ENCODE data around the gene HCFC1.
A peak's percentile ranks its signal among the peaks of the same experiment; 100 is the strongest.

Gene HCFC1

DNA sequence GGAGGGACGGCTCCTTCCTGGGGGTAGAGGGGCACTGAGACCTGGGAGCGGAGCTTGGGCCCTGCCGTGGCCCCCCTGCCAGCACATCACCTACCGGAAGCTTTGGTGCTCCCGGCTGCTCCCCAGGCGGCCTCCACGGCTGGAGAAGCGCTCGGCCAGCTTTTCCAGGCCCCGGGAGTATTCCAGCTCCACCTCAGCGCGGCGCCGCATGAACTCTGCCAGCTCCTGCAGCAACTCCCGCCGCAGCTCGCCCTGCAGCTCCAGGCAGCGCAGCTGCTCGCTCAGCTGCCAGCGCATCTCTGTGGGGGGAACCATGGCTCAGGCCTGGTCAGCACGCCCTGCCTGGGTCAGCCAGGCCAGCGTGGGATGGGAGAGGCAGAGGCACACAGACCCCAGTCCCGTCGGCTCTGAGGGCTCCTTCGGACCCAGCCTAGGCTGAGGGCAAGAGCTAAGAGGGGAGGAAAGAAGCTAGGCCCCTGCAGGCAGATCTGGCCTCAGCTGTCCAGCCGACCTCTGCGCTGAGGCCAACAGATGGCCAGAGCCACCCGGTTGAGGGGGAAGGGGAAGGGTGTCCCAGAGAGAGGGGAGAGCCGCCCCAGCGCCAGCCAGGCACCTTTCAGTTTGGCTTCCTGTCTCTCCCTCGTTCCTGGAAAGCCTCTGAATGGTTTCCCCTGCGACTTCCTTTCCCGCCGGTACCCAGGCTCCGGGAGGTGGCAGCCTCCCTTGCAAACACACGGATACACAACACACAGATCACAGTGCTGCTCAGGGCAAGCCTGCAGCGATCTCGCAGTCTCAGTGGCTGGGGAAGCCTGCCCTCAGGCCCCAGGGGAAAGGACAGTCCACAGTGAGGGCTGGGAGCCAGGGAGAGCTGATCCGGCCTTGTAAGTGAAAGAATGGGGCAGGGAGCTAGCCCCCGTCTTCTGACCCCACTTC lies 49.8 kb downstream of the HCFC1 start:
- DNase-seq: no peak

- DNase-seq: no peak
Observed at GRCh38 chrX:153921070-153921469, 50.5 kb downstream of the HCFC1 start.

DNA sequence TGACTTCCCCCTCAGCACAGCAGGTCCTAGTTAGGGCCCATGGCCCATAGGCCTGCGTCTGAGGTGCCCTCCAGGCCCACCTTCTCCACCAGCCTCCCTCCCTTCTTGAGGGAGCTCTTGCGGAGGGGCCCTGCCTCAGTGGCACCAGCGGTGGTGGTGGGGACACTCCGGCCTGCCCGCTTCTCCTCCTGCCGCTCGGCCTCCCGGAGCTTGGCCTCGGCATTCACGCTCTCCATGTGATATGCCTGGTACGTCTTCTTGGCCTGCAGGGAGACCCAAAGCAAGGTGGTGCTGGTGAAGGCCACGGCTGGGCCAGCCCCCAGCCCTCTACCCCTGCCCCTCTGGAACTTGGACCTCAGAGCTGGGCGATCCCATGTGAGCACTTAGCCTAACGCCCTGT lies 51.1 kb downstream of the HCFC1 start:
- DNase-seq: no peak

DNA sequence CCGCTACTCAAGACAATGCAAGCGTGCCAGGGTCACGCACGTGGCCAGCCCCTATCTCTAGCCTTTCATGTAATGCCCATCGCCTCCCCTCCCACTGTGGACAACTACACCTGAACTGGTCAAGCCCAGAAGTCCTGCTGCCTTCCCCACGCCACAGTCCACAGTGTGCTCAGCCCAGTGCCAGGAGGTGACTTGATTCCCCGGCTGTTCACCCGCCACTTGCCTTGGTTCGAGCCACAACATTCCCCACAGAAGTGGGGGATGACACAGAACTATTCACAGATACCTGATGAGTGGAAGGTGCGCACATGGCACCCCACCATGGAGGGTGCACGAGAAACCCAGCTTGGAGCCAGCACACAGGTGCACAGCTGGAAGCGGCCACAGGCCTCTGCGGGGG lies 52.3 kb downstream of the HCFC1 start:
- no peak for DNase-seq

DNA sequence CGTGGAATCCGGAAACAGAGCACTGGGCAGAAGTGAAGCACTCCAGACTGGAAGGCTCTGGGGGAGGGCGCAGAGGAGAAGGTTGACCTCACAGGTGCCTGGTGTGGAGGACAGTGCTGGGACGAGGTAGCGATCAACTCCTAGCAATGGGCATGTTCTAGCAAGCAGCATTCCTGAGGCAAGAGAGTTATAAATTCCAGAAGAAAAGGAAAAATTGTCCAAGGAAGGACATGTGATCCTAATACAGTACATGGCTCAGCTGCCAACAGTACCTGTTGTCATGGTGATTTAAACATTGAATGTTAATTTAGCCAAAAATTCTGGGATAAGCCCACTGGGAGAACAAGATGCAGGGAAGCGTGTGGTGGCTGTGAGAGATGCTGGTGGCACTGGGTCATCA lies 53.7 kb downstream of the HCFC1 start:
- DNase-seq: no peak

- no peak for DNase-seq
Observed at GRCh38 chrX:153913701-153914100, 57.9 kb downstream of the HCFC1 start.

- DNase-seq: no peak
Observed at GRCh38 chrX:153913211-153913610, 58.4 kb downstream of the HCFC1 start.

DNA sequence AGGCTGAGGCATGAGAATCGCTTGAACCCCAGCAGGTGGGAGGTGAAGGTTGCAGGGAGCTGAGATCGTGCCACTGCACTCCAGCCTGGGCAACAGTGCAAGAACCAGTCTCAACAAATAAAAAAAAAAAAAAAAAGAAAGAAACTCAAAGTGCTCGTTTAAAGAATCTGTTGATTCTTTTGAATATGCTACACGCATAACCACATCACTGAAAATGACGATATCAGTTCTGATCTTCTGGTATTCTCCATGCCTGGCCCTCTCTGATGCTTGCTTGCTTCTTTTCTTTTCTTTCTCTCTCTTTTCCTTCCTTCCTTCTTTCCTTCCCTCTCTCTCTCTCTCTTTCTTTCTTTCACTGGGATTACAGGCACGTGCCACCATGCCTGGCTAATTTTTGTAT lies 59.8 kb downstream of the HCFC1 start:
- no peak for DNase-seq

GRCh38 chrX:153910446-153910845 lies 61.2 kb downstream of the HCFC1 start:
- no peak for DNase-seq

GRCh38 chrX:153909980-153910360 lies 61.6 kb downstream of the HCFC1 start:
- no peak for DNase-seq

DNA sequence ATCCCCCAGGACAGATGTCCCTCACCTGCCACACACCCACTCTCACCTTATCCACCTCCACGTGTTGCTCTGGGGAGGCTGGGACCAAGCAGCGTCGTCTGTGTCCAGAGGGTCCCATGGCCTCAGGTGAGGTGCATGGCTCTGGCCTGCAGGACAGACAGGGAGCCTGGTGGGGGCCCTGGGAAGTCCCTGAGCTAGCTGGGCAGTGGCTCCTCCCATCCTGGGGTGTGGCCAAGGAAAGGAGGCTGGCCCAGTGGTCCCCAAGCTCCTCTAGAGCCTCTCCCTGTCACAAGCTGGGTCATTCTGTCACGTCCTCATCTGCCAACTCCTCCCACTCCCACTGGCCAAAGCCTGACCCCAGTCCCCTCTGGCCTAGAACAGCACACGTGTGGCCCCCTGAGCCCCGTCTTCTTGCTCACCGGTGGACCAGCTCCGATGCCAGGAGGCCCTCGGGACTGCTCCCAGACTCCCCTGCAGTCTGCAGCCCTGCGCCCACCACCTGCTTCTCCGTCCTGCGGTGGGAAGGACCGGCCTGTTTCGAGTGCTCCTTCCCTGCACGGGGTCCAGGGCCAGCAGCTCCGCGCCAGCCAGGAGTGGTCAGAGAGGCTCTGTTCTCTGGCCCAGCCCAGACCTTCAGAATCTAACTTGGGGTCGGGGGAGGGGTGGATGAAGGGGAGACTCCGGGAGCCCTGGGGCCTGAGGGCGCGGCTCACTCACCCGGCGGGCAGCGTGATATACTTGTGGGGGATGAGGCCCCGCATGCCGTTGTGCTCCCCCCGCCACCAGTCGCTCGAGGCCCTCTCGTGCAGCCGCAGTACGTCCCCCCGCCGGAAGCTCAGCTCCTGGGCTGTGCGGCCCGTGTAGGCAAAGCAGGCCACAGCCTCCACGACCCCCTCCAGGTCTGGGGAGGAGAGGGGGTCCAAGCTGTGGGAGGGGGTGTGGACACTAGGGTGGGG lies 62.3 kb downstream of the HCFC1 start:
- DNase-seq: peak; percentile 21

DNA sequence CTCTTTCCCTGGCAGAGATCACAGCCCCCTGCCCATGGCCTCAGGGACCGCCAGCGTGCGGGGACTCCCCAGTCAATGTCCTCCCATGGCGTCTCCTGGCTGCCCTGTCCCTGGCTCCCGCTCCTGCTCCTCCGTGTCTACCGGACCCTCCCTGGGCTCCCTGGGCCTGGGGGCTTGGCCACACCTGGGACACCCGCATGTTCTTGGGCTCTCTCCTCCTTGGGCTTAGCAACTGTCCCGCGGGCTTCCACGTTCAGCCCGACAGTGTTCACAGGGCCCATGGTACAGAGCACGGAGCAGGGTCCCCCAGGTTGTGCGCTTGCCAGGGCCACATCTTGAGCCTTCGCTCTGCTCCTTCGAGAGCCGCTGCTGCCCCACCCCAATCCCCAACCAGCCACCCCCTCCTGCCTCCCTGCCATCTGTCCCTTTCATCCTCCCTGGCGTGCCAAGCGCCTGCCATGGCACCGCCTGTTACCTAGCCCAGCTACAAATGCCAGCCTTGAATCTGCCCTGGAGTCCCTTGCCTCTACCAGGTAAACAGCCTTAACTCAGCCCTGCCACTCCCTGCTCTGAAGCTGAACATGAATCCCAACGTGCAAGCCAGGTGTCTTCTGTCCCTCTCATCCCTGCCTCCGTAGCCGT lies 63.3 kb downstream of the HCFC1 start:
- no peak for DNase-seq

DNA sequence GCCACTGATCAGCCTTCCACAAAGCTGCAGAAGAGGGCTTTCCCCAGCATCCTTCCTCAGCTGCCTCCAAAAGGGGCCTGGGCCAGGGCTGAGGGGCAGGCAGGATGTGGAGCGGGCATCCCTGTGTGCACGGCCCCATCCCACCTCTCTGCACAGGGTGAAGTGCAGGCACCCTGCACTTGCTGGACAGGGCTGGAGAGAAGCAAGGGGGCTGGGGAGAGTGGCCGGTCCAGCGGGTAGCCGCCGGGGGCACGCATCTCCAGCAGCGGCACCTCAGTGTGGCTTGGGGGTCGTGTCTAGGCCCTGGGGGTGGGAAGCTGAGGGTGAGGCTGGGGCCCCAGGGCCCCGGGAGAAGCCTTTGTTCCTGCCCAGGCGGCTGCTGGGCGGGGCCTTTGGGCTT lies 64.2 kb downstream of the HCFC1 start:
- no peak for DNase-seq

DNA sequence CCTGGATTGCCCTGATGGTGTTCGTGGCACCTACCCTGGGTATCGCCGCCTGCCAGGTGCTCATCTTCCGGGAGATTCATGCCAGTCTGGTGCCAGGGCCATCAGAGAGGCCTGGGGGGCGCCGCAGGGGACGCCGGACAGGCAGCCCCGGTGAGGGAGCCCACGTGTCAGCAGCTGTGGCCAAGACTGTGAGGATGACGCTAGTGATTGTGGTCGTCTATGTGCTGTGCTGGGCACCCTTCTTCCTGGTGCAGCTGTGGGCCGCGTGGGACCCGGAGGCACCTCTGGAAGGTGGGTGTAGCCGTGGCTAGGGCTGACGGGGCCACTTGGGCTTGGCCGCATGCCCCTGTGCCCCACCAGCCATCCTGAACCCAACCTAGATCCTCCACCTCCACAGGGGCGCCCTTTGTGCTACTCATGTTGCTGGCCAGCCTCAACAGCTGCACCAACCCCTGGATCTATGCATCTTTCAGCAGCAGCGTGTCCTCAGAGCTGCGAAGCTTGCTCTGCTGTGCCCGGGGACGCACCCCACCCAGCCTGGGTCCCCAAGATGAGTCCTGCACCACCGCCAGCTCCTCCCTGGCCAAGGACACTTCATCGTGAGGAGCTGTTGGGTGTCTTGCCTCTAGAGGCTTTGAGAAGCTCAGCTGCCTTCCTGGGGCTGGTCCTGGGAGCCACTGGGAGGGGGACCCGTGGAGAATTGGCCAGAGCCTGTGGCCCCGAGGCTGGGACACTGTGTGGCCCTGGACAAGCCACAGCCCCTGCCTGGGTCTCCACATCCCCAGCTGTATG lies 65.3 kb downstream of the HCFC1 start:
- no peak for DNase-seq

- DNase-seq: no peak
Observed at GRCh38 chrX:153905481-153906095, 66.0 kb downstream of the HCFC1 start.

GRCh38 chrX:153903991-153904957 lies 67.3 kb downstream of the HCFC1 start, which contains the start of gene AVPR2:
AVPR2 (plus strand) TSS chrX:153904673; CDS start chrX:153905146, 473 bp downstream.
- DNase-seq: no peak

DNA sequence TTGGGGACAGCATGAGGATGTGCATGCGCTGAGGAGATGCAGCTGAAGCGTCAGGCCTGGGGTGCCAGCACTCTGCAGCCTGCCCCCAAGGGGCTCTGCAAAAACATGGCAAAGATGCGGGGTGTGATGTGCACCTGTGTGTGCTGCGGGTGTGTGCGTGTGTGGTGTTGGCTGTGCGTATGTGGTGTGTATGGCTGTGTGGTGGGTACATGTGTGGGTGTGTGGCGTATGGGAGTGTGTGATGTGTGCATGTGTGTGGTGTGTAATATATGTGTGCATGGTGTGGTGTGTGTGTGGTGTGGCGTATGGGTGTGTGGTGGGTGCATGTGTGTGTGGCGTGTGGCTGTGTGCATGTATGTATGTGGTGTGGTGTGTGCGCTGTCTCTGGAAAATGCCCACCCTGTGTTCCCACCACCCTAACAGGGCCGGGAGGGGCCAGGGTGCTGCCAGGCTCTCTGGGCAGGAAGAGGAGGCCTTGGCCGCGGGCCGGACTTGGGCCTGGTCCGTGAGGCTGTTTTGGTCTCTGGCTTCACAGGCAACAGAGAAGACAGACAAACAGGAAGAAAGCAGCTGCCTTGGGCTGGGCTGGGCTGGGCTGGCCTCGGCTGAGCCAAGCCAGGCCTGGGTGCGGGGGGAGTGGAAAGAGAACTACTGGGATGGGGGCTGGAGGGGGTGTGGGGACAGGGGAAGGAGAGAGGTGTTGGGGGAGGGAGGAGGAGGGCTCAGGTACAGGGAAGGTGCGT lies 68.2 kb downstream of the HCFC1 start:
- DNase-seq: no peak

- no peak for DNase-seq
Observed at GRCh38 chrX:153902385-153902784, 69.2 kb downstream of the HCFC1 start.

GRCh38 chrX:153901753-153902140 lies 69.9 kb downstream of the HCFC1 start:
- DNase-seq: no peak
